GM20000 (cell line): ENCODE measurements around the gene ST3GAL3.

ENCODE experiments used
- DNase-seq: peaks from one replicate; pipeline ENCODE4 v3.0.0; 2012; ENCODE audit warnings: low spot score
- CTCF ChIP-seq: IDR thresholded peaks from 2 replicates; pipeline ENCODE4 v1.5.1; 2012; ENCODE audit warnings: mild to moderate bottlenecking, control low read depth; ENCODE audit errors: extremely low read depth, missing control alignments

ST3GAL3 gene

GRCh38 chr1:43953361-43953760, 246.0 kb downstream of the ST3GAL3 start:
- no peak for DNase-seq

DNA sequence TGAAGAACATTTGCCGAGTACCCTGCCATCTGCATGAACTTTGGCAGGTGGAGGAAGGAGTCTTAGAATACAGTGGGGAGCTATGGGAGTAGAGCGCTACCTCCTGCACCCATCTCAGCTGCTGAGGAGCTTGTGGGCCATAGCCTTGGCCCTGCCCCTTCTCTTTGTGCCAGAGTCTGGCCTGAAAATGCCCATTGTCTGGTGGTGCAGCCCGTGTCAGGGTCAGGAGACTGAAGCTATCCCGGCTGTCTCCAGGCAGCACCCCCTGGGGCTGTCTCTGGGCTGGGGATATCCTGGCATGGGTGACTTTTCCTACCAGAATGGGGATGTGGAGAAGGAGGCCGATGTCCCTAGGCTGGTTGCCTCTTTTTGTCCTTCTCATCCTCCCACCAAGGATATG, 246.7 kb downstream of the ST3GAL3 start:
- no peak for DNase-seq
- no peak for TF ChIP-seq CTCF

More at GRCh38 chr1:43953361-43953760, 246.0 kb downstream of the ST3GAL3 start:
- no peak for TF ChIP-seq CTCF

DNA sequence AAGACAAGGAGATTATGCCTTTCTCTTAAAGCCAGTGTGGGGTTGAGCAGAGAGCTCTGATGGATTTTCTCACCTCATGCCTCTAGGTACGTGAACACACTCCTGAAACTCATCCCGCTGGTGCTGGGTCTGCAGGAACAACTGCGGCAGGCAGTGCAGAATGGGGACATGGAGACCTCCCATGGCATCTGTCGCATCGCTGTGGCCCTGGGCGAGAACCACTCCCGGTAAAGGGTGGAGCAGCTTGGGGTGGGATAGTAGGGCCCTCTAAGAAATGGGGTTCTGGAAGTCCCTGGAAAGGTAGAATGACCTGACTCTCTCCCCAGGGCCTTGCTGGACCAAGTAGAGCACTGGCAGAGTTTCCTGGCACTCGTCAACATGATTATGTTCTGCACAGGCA, 248.9 kb downstream of the ST3GAL3 start:
- DNase-seq, result no peak
- no peak for TF ChIP-seq CTCF

GRCh38 chr1:43957407-43958040, 250.2 kb downstream of the ST3GAL3 start:
- no peak for DNase-seq
- TF ChIP-seq CTCF, result no peak

GRCh38 chr1:43958351-43959255, 251.3 kb downstream of the ST3GAL3 start:
- TF ChIP-seq CTCF, result no peak
- DNase-seq, result no peak

DNA sequence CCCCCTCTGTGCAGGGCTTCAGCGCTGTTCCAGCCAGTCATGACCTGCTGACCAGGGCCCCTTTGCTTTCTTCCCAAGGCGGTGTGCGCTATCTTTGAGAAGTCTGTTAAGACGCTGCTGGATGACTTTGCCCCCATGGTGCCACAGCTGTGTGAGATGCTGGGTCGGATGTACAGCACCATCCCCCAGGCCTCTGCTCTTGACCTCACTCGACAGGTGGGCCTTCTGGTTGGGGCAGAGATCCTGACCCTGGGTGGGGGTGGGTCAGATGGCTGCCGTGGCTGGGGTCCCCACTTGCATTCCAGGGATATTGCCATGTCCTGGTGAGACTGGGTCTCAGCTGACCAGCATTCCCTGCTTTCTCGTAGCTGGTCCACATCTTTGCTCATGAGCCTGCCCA, 253.5 kb downstream of the ST3GAL3 start:
- TF ChIP-seq CTCF, result no peak
- DNase-seq, result no peak

DNA sequence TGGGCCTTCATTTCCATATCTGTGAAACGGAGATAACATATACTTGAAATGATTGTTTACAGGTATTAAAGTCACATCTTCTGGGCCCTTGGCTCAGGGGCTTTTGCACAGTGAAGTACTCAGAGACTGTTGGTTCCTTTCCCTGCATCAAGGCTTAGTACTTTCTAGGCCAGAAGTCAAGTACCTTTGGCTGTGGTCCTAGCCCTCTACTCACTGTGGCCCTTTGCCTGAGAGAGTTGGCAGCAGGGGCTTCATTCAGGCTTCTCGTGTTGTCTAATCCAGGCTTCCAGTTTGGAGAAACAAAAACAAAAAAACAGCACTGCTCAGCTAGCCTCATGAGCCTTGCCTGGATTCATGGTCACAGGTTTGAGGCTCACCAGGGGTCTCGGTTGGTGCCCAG, 254.4 kb downstream of the ST3GAL3 start:
- no peak for TF ChIP-seq CTCF
- DNase-seq, result no peak
